GM18867 (cell line): Measurements from ENCODE around the gene LIME1.

Source experiments
- ATAC-seq: cut with Tn5 transposase; IDR thresholded peaks from one replicate; pipeline ENCODE4 v1.9.1; 2021; ENCODE audit warnings: mild to moderate bottlenecking, moderate library complexity; ENCODE audit not compliant: unreplicated experiment

The LIME1 gene

GRCh38 chr20:63737945-63738686, 1.7 kb downstream of the LIME1 start:
- ATAC-seq = no peak

GRCh38 chr20:63738687-63739129, 2.2 kb downstream of the LIME1 start:
- no peak for ATAC-seq

DNA sequence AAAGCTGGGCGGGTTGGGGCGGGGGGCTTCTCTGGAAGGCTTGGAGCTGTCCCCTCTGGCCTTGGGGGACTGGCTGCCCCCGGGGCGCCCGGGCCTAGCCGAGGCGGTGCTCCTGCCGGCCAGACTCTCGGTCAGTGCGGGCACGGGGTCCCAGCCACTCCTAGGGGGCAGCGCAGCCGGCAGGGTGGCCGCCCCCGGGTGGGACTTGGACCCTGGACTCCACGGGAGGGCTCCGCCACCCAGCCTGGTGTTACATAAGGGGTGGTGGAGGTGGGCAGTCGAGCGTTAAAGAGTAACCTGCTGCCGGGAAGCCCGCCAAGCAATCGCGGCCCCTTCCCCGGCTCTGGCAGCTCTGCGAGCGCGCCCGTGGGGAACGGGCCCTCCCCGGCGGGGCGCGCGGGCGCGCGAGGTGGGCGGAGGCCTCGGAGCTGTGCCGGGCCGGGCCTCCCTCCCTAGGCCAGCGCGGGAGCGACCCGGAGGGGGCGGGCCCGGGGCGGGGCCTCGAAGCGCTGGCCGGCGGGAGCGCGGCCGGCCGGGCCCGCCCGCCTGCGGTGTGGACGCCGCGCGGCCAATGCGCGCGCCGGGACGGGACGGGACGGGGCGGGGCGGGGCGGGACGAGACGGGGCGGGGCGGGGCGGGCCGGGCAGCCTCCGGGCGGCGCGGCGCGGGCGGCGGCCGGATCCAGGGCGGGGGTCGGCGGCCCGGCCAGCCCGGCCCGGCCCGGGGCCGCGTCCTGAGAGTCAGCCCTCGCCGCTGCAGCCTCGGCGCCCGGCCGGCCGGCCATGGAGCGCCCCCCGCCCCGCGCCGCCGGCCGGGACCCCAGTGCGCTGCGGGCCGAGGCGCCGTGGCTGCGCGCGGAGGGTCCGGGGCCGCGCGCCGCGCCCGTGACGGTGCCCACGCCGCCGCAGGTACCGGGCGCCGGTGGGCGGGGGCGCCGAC, 2.9 kb downstream of the LIME1 start, which contains the start of gene SLC2A4RG:
Gene SLC2A4RG (plus strand): TSS at position 647 of the 940 bp plus-strand sequence. CDS start 137 bp downstream, at position 784.
- ATAC-seq = peak; percentile 42

- no peak for ATAC-seq
These were observed 3.7 kb downstream of the LIME1 start for GRCh38 chr20:63740070-63740626.

DNA sequence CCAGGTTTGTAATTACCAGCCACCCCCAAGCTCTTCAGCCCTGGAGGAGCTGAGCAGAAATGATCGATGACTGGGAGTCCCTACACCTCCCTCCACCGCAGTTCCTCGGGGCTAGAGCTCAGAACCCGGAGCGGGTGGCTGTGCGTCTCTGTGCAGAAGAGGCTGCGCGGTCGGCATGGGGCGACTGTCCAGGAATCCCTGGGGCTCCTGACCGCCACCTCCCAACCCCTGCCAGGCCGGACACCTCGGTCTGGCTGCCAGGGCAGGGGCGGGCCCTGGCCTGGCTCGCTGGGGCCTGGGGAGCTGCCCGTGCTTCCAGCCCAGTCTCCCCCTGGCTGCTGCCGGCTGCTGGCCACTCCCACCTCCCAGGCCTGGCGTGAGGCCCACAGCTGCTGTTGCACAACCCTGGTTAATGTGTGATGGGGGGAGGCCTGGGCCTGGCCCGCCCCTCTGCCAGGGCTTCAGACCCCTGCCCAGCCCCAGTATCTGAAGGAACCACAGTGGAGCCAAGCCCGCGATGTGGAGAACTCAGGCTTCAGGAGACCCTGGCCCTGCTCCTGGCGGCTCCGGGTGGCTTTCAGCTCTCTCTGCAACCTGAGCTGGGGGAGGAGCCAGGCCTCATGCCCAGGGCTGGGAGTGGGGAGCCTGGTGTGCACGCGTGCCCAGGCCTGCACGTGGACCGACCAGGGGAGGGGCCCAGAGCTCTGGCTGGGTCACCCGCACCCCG, 4.3 kb downstream of the LIME1 start:
- ATAC-seq = no peak

DNA sequence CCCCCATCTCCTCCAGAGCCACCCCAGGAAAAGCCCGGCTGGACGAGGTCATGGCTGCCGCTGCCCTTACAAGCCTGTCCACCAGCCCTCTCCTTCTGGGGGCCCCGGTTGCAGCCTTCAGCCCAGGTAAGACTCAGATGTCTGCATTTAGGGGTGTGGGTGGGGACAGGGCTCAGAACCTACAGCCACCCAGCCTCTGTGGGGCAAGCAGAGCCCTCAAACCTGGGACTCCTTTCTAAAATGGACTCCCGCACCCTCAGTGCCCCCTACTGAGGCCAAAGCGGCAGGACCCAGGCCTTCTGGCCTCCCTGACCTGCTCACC, 4.9 kb downstream of the LIME1 start:
- ATAC-seq = no peak

- ATAC-seq = no peak
These were observed 5.4 kb downstream of the LIME1 start for GRCh38 chr20:63741676-63742380.

- no peak for ATAC-seq
These were observed 6.0 kb downstream of the LIME1 start for GRCh38 chr20:63742381-63743024.

- no peak for ATAC-seq
These were observed 6.9 kb downstream of the LIME1 start for GRCh38 chr20:63743210-63743970.

GRCh38 chr20:63744158-63744557, 7.7 kb downstream of the LIME1 start:
- no peak for ATAC-seq

DNA sequence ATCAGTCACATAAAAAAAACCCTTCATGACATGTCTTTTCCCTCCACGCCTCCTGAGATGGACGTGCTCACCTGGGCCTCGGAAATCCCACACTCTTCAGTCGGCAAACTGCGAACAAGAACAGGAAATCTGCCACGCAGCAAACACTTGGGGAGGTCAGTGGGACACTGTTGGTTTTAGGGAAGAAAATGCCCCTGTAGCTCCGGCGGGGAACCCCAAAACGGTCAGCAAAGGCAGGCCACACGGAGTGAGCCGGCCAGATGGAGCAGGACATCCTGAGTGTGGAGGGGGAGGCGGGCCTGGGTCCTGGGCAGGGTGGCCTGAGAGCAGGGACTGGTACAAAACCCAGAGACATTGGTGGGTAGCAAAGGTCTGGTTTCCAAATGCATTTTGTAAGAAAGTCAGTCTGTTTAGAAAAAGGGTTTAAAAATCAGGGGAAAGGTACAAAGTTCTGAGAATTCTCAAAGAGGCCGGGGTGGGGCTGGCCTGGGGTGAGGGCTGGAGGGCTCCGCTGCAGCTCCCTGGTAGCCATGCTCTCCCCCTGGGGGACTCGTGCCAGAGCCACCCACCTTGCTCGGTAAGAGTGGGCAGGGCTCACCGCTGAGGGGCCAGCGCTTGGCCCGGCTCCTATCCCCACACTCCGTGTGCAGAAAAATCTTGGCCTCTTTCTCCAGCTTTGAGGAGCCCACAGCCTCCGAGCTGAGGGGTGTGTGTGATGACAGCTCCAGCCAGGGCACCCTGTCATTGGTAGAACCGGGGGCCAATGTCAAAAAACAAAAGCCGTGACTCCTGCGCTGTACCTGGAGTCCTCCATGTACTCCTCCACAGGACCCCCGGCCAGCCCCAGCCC, 8.3 kb downstream of the LIME1 start:
- ATAC-seq = no peak

GRCh38 chr20:63745424-63745805, 9.0 kb downstream of the LIME1 start:
- no peak for ATAC-seq

- ATAC-seq = no peak
These were observed 9.7 kb downstream of the LIME1 start for GRCh38 chr20:63745961-63746731.

GRCh38 chr20:63746751-63747315, 10.4 kb downstream of the LIME1 start:
- no peak for ATAC-seq

DNA sequence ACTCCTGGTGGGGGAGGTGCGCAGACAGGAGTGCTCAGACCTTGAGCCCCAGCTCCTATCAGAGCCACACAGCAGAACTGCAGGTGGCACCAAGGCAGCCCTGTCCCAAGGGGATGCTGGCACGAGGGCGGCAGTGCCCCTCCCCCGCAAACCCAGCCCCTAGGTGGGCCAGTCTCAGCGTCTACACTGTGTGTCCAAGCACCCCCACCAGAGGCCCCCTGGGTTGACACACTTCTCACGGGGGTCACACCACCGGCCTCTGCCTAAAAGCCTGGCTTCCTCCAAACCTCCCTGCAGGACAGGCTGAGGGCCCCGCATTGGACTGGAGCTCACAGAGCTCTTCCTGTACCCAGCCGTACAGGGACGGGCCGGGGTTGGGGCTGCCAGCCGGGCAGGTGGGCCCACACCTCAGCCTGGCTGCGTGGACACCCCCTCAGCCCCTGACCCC, 11.2 kb downstream of the LIME1 start:
- no peak for ATAC-seq

- no peak for ATAC-seq
These were observed 11.8 kb downstream of the LIME1 start for GRCh38 chr20:63748070-63748933.
